GM12878 (cell line): ENCODE results near the gene BHLHA9.
A peak's percentile ranks its signal among the peaks of the same experiment; 100 is the strongest.

ENCODE experiments used
- MXI1 ChIP-seq: fragments of 150-350 bp; IDR thresholded peaks from 2 replicates; pipeline ENCODE4 v1.6.1; 2011; ENCODE audit warnings: low read depth, mild to moderate bottlenecking, inconsistent platforms, low read length, improper control_type of control experiment
- MYB ChIP-seq: fragments of 150-350 bp; IDR thresholded peaks from 2 replicates; pipeline ENCODE4 v1.6.1; 2014; ENCODE audit warnings: mild to moderate bottlenecking, low read depth, low read length, borderline replicate concordance

GRCh38 chr17:1229349-1229899, 40.8 kb upstream of the BHLHA9 start:
- TF ChIP-seq MXI1 (peak; percentile 47; the same call in 1 of the 2 replicates), MYB (no peak)
